ENCODE data around the gene BCLAF1. TPM values are rescaled to one million over a fixed set of nuclear protein-coding genes. Genes with fewer than 3 reads are reported as not detected.
"Not testable (repeated sequence)": the region's sequence is repeated elsewhere in the genome, so short reads cannot be mapped to it uniquely, and the experiment has no call there.

The BCLAF1 gene
- total RNA-seq, 1 donor from 2014 or later = 155 TPM

DNA sequence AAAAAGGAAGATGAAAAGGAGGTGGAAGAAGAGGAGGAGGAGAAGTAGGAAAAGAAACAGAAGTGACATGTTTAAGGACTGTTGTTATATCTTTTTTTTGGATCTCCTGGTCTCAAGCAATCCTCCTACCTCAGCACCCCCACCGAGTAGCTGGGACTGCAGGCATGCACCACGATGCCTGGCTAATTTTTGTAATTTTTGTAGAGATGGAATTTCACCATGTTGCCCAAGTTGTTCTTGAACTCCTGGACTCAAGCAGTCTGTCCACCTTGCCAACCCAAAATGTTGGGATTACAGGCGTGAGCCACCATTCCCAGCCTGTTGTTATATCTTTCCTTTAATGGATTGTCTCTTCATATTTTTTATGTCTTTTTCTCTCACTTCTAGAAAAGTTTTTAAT is 19.5 kb upstream of the BCLAF1 start:
- no peaks in the 10 kb centered on the region for H3K36me3 Mint-ChIP-seq (ENCODE audit: unreplicated experiment)
- DNase-seq (ENCODE audit: extremely low spot score, unreplicated experiment) = no peak
- H3K27me3 Mint-ChIP-seq (ENCODE audit: unreplicated experiment) = peaks cover 32% of the 10 kb centered on the region
- TF ChIP-seq CTCF (IDR thresholded peaks at IDR 0.05) = no peak
- no peaks in the 10 kb centered on the region for H3K9me3 Mint-ChIP-seq (ENCODE audit: unreplicated experiment)
- H3K4me1 Mint-ChIP-seq (ENCODE audit: unreplicated experiment) = no peaks in the 10 kb centered on the region
- no peak overlapping the region for H3K4me3 Mint-ChIP-seq (ENCODE audit: unreplicated experiment)
- no peak overlapping the region for H3K27ac Mint-ChIP-seq (ENCODE audit: unreplicated experiment)

GRCh38 chr6:136308469-136308868 is 18.8 kb upstream of the BCLAF1 start:
- DNase-seq (ENCODE audit: extremely low spot score, unreplicated experiment); H3K4me3 Mint-ChIP-seq (ENCODE audit: unreplicated experiment); H3K4me1 Mint-ChIP-seq (ENCODE audit: unreplicated experiment); H3K27ac Mint-ChIP-seq (ENCODE audit: unreplicated experiment); H3K36me3 Mint-ChIP-seq (ENCODE audit: unreplicated experiment); H3K9me3 Mint-ChIP-seq (ENCODE audit: unreplicated experiment): not testable (repeated sequence)
- H3K27me3 Mint-ChIP-seq (ENCODE audit: unreplicated experiment) = peaks cover 26% of the 10 kb centered on the region

GRCh38 chr6:136307351-136307750 is 17.7 kb upstream of the BCLAF1 start:
- peaks cover 23% of the 10 kb centered on the region for H3K27me3 Mint-ChIP-seq (ENCODE audit: unreplicated experiment)
- H3K4me1 Mint-ChIP-seq (ENCODE audit: unreplicated experiment) = no peaks in the 10 kb centered on the region
- no peak for TF ChIP-seq CTCF (IDR thresholded peaks at IDR 0.05)
- no peak overlapping the region for H3K4me3 Mint-ChIP-seq (ENCODE audit: unreplicated experiment)
- no peaks in the 10 kb centered on the region for H3K9me3 Mint-ChIP-seq (ENCODE audit: unreplicated experiment)
- H3K36me3 Mint-ChIP-seq (ENCODE audit: unreplicated experiment) = no peaks in the 10 kb centered on the region
- no peak overlapping the region for H3K27ac Mint-ChIP-seq (ENCODE audit: unreplicated experiment)
- DNase-seq (ENCODE audit: extremely low spot score, unreplicated experiment) = no peak

DNA sequence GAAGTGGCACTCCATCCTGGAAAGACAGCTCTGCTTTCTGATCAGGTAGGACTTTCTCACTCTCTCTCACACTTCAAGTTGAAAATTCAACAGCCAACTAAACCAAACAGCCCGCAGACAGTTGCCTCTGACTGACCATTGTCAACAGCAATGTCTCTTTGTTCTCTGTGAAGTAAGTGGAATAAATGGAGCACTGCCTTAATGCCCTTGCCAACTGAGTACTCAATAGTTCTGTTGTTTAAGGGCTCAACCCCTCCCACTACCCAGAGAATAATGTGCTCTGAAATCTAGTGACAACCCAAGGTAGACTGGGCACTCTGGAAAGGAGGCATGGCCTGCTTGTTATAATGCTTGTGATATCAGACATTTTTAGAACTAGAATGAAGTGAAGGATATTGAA is 16.8 kb upstream of the BCLAF1 start:
- Mint-ChIP-seq H3K27me3 (ENCODE audit: unreplicated experiment) (peaks cover 19% of the 10 kb centered on the region), H3K4me1 (ENCODE audit: unreplicated experiment) (no peaks in the 10 kb centered on the region), H3K4me3 (ENCODE audit: unreplicated experiment) (no peak overlapping the region), H3K27ac (ENCODE audit: unreplicated experiment) (no peak overlapping the region), H3K9me3 (ENCODE audit: unreplicated experiment) (no peaks in the 10 kb centered on the region), H3K36me3 (ENCODE audit: unreplicated experiment) (no peaks in the 10 kb centered on the region)
- TF ChIP-seq CTCF (IDR thresholded peaks at IDR 0.05) = no peak
- DNase-seq (ENCODE audit: extremely low spot score, unreplicated experiment) = no peak

- no peak overlapping the region for H3K27ac Mint-ChIP-seq (ENCODE audit: unreplicated experiment)
- H3K27me3 Mint-ChIP-seq (ENCODE audit: unreplicated experiment) = peaks cover 16% of the 10 kb centered on the region
- H3K4me1 Mint-ChIP-seq (ENCODE audit: unreplicated experiment) = no peaks in the 10 kb centered on the region
- H3K9me3 Mint-ChIP-seq (ENCODE audit: unreplicated experiment) = no peaks in the 10 kb centered on the region
- DNase-seq (ENCODE audit: extremely low spot score, unreplicated experiment) = no peak
- no peaks in the 10 kb centered on the region for H3K36me3 Mint-ChIP-seq (ENCODE audit: unreplicated experiment)
- TF ChIP-seq CTCF (IDR thresholded peaks at IDR 0.05) = no peak
- no peak overlapping the region for H3K4me3 Mint-ChIP-seq (ENCODE audit: unreplicated experiment)
These were observed 14.8 kb upstream of the BCLAF1 start for GRCh38 chr6:136304410-136304809.

- Mint-ChIP-seq H3K27ac (ENCODE audit: unreplicated experiment) (no peak overlapping the region), H3K9me3 (ENCODE audit: unreplicated experiment) (no peaks in the 10 kb centered on the region), H3K36me3 (ENCODE audit: unreplicated experiment) (no peaks in the 10 kb centered on the region), H3K27me3 (ENCODE audit: unreplicated experiment) (peaks cover 18% of the 10 kb centered on the region), H3K4me1 (ENCODE audit: unreplicated experiment) (no peaks in the 10 kb centered on the region), H3K4me3 (ENCODE audit: unreplicated experiment) (no peak overlapping the region)
- DNase-seq (ENCODE audit: extremely low spot score, unreplicated experiment) = no peak
- TF ChIP-seq CTCF (IDR thresholded peaks at IDR 0.05) = no peak
These were observed 13.9 kb upstream of the BCLAF1 start for GRCh38 chr6:136303516-136303915.

Data from osteocyte (in vitro differentiated cells).